Effector memory CD8-positive, alpha-beta T cell (primary cell): ENCODE data around the gene SLC19A1.

Source experiments
- ATAC-seq: fragments of 150-1000 bp; cut with Tn5 transposase; replicated peaks from 2 replicates; pipeline ENCODE4 v1.10.0; 2021; ENCODE audit warnings: mild to moderate bottlenecking, moderate library complexity
- DNase-seq, 3 experiments: peaks; one replicate each; pipeline ENCODE4 v3.0.0; 2021
- H3K27ac Mint-ChIP-seq, 2 donors: one replicate each; pipeline ENCODE4 v1.8.0; 2022; ENCODE audit warnings: mild to moderate bottlenecking in 2 of 2, mixed read lengths in 2 of 2, moderate library complexity in 2 of 2
- H3K27me3 Mint-ChIP-seq, 2 donors: one replicate each; pipeline ENCODE4 v1.8.0; 2022; ENCODE audit warnings: mixed read lengths in 2 of 2
- H3K36me3 Mint-ChIP-seq: one replicate; pipeline ENCODE4 v1.8.0; 2022; ENCODE audit warnings: mild to moderate bottlenecking, moderate library complexity, mixed read lengths; ENCODE audit not compliant: insufficient read depth
- H3K4me1 Mint-ChIP-seq, 2 donors: one replicate each; pipeline ENCODE4 v1.8.0; 2022; ENCODE audit warnings: low read depth in 2 of 2, mixed read lengths in 2 of 2
- H3K4me3 Mint-ChIP-seq, 2 donors: one replicate each; pipeline ENCODE4 v1.8.0; 2022; ENCODE audit warnings: mild to moderate bottlenecking in 2 of 2, mixed read lengths in 2 of 2, moderate library complexity in 2 of 2
- H3K9me3 Mint-ChIP-seq, 2 donors: one replicate each; pipeline ENCODE4 v1.8.0; 2022; ENCODE audit warnings: mixed read lengths in 2 of 2

Gene SLC19A1

DNA sequence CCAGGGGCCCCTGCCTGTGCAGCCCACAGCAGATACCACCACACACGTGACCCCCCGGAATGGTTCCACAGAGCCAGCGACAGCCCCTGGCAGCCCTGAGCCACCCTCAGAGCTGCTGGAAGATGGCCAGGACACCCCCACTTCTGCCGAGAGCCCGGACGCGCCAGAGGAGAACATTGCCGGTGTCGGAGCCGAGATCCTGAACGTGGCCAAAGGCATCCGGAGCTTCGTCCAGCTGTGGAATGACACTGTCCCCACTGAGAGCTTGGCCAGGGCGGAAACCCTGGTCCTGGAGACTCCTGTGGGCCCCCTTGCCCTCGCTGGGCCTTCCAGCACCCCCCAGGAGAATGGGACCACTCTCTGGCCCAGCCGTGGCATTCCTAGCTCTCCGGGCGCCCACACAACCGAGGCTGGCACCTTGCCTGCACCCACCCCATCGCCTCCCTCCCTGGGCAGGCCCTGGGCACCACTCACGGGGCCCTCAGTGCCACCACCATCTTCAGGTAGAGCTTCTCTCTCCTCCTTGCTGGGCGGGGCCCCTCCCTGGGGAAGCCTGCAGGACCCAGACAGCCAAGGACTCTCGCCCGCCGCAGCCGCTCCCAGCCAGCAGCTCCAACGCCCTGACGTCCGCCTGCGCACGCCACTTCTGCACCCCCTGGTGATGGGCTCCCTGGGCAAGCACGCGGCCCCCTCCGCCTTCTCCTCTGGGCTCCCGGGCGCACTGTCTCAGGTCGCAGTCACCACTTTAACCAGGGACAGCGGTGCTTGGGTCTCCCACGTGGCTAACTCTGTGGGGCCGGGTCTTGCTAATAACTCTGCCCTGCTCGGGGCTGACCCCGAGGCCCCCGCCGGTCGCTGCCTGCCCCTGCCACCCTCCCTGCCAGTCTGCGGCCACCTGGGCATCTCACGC, 86.3 kb downstream of the SLC19A1 start:
- no peaks in the 10 kb centered on the region for H3K4me1 Mint-ChIP-seq
- H3K27me3 Mint-ChIP-seq: peaks cover 11 to 12% of the 10 kb centered on the region in 2 donors
- DNase-seq (no peak), ATAC-seq (no peak)
- H3K4me3 Mint-ChIP-seq: no peak overlapping the region
- H3K36me3 Mint-ChIP-seq: no peaks in the 10 kb centered on the region
- no peaks in the 10 kb centered on the region for H3K9me3 Mint-ChIP-seq
- no peak overlapping the region for H3K27ac Mint-ChIP-seq

DNA sequence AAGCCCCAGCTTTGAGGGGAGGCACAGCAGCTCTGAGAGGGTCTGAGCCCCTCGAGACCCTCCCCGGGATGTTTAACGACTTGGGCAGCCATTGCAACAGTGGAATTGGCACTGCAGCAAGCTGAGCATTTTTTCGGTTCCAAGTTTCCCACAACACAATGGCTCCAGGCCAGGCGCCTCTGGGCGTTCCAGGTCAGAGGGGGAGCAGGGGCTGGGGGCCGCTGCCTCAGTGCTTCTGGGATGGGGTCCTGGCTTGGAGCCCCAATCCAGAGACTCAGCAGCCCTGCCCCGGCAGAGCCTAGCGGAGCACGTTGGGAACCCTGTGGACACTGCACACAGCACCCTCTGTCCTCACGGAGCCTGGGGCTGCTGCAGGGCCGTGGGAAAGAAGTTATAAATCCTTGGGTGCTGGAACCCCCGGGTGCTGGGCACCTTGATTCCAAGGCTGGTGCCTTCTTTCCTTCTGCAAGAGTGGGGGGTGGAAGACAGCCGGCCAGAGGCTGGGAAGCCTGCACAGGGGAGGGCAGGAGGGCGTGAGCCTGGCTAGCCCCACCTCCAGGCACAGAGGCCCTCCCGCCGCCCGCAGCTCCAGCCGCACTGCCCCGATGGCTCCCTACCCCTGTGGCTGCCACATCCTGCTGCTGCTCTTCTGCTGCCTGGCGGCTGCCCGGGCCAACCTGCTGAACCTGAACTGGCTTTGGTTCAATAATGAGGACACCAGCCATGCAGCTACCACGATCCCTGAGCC, 87.1 kb downstream of the SLC19A1 start:
- no peak for ATAC-seq
- no peak overlapping the region for H3K27ac Mint-ChIP-seq

DNA sequence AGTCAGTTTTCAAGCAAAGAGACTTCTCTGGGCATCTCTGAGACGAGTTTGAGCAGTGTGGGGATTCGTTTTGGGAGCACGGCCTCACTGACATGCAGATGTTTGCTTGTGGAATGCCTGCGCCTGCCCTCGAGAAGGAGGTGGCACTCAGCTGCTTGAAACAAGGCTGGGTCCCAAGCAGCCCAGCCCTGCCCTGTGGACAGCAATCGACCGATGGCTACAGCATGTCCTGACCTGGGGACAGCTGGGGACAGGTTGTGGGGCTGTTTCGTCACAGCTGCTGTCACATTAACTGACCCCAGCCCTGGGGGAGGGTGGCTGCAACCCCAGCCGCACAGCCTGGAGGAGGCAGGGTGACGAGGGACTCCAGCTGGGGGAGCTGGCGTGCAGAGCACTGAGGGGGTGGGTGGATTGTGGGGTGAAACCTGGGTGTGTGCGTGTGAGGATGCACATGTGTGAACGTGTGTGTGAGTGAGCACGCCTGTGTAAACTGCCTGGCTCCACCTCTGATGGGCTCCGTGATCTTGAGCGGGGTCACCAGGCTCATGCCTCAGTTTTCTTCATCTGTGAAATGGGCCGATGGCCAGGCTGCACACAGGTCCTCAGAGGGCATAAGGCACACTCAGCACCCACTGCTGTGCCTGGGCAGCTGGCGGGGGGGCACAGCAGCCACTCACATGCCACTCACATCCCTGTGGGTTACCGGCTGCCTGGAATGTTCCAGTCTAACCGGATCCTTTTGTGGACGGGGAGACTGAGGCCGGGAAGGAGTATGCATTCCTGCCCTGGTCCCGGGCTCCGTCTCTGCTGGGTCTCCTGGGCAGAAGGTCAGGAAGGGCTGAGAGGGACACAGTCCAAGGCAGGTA, 87.9 kb downstream of the SLC19A1 start:
- DNase-seq: no peak
- Mint-ChIP-seq H3K4me1 (no peaks in the 10 kb centered on the region), H3K9me3 (no peaks in the 10 kb centered on the region), H3K36me3 (no peaks in the 10 kb centered on the region), H3K4me3 (no peak overlapping the region), H3K27ac (no peak overlapping the region), H3K27me3 (peaks cover 4 to 8% of the 10 kb centered on the region in 2 donors)
- no peak for ATAC-seq

More for the DNA sequence above, 87.1 kb downstream of the SLC19A1 start:
- DNase-seq: no peak
- Mint-ChIP-seq H3K27me3 (peaks cover 3 to 4% of the 10 kb centered on the region in 2 donors), H3K9me3 (no peaks in the 10 kb centered on the region), H3K4me1 (no peaks in the 10 kb centered on the region), H3K36me3 (no peaks in the 10 kb centered on the region), H3K4me3 (no peak overlapping the region)

DNA sequence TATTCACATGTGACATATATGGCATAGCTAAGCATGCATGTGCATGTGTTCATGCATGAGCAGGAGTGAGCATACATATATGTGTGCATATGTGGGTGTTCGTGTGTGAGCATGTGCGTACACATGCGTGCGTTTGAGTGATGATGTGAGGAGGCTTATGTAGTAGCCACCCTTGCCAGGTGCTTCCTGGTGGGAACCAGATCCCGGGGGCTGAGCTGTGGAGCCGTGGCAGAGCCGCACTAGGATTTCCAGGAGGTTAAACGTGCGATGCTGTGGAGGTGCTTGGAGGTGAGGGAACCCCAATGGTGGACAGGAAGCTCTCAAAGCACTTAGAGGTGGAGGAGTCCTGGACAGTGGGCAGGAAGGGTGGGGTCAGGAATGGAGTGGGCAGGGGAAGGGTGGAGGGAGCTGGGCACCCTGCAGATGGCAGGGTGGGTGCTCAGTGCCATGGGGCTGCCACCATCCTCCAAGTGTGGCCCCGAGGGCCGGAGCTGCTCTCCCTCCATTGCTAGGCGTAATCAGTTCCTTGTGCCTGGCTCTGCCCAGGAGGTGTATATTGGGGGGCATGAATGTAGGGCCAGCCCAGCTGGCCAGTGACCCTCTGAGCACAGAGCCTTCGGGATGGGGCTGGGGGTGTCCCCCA, 88.8 kb downstream of the SLC19A1 start:
- H3K27ac Mint-ChIP-seq: no peak overlapping the region
- no peak for DNase-seq
- no peak overlapping the region for H3K4me3 Mint-ChIP-seq
- no peaks in the 10 kb centered on the region for H3K4me1 Mint-ChIP-seq
- H3K9me3 Mint-ChIP-seq: no peaks in the 10 kb centered on the region
- peaks cover 10 to 17% of the 10 kb centered on the region in 2 donors for H3K27me3 Mint-ChIP-seq
- no peak for ATAC-seq
- no peaks in the 10 kb centered on the region for H3K36me3 Mint-ChIP-seq

DNA sequence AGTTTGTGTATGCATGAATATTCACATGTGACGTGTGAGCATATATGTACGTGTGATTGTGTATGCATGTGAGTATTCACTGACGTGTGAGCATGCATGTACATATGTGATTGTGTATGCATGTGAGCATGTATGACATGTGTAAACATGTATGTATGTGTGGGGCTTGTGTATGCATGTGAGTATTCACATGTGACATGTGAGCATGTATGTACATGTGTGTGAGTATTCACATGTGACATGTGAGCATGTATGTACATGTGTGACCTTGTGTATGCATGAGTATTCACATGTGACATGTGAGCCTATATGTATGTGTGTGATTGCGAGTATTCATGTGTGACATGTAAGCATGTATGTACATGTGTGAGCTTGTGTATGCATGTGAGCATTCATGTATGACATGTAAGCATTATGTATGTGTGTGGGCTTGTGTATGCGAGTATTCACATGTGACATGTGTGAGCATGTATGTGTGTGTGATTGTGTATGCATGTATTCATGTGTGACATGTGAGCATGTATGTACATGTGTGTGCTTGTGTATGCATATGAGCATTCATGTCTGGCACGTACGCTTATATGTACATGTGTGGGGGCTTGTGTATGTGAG, 89.4 kb downstream of the SLC19A1 start:
- ATAC-seq (no peak), DNase-seq (no peak)
- H3K36me3 Mint-ChIP-seq: no peaks in the 10 kb centered on the region
- no peaks in the 10 kb centered on the region for H3K4me1 Mint-ChIP-seq
- no peak overlapping the region for H3K4me3 Mint-ChIP-seq
- no peak overlapping the region for H3K27ac Mint-ChIP-seq
- no peaks in the 10 kb centered on the region for H3K9me3 Mint-ChIP-seq
- peaks cover 17 to 23% of the 10 kb centered on the region in 2 donors for H3K27me3 Mint-ChIP-seq

DNA sequence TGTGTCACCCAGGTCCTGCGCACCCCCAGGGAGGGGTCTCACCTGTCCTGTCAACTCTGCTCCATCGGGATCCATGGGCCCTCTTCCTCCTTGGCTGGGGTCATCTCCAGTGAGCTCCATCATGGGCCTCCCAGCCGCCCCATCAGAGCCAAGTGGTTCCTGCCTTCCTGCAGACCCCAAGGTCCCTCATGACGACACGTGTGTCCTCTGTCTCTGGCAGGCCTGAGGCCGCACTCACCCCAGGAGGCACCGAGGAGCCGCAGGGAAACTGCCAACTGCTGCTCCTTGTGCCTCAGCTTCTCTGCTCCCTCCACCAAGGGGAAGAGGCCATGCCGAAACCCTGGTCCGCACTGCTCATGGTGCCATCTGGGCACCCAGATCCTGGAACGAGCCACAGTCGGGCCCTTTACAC, 90.5 kb downstream of the SLC19A1 start:
- Mint-ChIP-seq H3K36me3 (no peaks in the 10 kb centered on the region), H3K9me3 (no peaks in the 10 kb centered on the region), H3K27ac (no peak overlapping the region), H3K4me1 (no peaks in the 10 kb centered on the region), H3K4me3 (no peak overlapping the region), H3K27me3 (peaks cover 26 to 30% of the 10 kb centered on the region in 2 donors)
- DNase-seq: no peak
- ATAC-seq: no peak

DNA sequence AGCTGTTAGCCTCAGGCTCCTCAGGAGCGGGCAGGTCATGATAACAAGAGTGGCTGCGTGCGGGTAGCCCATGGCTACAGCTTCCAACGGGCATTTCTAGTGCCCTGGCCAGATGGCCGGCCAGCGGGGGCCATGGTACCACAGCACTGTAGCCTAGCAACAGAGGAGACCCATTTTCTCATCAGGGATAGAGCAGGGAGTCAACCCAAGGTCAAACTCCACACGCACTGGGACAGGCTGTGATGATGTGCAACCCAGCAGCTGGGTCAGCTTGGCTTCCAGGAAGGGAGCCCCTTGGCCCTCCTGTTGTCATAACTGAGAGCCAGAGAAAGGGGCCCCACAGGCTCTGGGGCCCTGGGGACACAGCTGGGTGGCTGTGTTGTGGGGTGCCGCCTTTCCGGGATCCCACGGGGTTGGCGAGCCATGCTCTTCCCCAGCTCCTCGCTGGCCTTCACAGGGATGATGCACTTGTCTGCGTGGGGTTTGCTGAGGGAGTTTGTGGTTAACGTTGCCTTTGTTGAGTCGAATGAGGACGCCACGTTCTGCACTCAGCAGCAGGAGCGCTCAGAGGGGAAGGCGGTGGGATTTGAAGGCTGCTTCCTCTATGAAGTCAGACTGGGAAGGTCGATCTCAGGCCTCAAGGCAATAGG, 91.0 kb downstream of the SLC19A1 start:
- Mint-ChIP-seq H3K36me3 (no peaks in the 10 kb centered on the region), H3K9me3 (no peaks in the 10 kb centered on the region), H3K4me1 (no peaks in the 10 kb centered on the region), H3K27ac (no peak overlapping the region), H3K4me3 (no peak overlapping the region), H3K27me3 (peaks cover 30 to 31% of the 10 kb centered on the region in 2 donors)
- DNase-seq: no peak
- no peak for ATAC-seq

DNA sequence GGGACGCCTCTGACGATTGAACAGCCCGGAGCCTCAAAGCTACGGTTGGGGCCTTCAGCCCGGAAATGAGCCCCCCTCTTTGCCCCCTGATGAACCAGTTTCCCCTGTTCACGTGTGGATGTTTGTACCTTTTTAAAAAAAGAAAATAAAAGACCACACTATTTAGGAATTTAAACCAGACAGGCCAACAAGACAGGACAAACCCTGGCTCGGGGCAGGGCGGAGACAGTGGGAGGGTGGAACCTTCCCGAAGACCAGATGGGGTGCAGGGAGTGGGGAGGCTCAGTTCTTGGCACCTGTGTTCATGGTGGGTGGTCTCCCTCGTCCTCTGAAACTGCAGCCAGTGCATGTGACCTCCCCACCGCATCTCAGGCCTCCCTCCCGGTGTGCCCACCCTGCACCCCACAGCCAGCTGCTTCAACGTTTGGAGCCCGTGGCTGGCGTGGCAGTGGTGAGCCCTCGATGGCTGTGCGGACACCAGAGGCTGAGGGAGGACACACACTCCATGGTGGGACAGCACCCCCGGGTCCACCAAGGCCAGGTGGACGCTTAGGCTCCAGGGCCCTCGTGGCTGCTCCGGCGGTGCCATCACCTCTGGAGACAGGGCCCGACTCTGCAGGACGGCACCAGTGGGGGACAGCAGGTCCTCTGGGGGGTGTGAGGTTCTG, 91.7 kb downstream of the SLC19A1 start:
- Mint-ChIP-seq H3K4me1 (no peaks in the 10 kb centered on the region), H3K27me3 (peaks cover 30 to 37% of the 10 kb centered on the region in 2 donors), H3K4me3 (no peak overlapping the region), H3K9me3 (no peaks in the 10 kb centered on the region), H3K36me3 (no peaks in the 10 kb centered on the region), H3K27ac (no peak overlapping the region)
- DNase-seq (no peak), ATAC-seq (no peak)

DNA sequence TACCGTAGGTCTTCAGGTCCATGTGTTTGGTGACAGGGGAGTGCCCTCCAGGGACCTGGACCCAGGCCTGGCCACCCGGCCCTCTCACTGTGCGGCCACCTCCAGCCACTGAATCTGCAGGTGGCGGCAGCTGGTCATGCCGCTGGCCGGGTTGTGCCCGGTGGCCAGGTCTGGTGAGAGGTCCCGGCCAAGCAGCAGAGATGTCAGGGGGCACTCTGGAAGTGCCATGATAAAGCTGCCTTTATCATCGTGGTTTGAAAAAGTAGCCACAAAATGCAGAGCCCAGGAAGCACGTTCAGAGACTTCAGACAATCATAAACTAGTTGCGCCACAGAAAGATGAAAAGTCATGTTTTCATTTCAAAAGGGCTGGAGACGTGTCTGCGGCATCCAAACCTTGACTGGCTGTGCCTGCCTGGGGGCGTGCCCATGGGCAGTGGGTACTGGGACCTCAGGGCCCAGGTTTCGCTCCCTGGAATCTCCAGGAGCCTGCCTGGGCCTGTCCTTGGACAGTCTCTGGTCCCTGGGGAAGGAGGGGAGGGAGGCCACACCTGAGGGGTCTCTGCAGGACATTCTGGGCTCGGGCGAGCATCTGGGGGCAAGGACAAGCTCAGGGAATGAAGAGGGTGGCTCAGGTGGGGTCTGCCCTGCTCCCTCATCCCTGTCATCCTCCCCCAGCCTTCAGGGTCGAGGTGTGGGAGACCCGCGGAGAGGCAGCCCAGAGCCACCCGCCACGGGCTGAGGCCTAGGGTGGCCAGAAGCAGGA, 92.4 kb downstream of the SLC19A1 start:
- no peaks in the 10 kb centered on the region for H3K36me3 Mint-ChIP-seq
- H3K4me1 Mint-ChIP-seq: no peaks in the 10 kb centered on the region
- no peaks in the 10 kb centered on the region for H3K9me3 Mint-ChIP-seq
- no peak overlapping the region for H3K27ac Mint-ChIP-seq
- ATAC-seq: no peak
- H3K27me3 Mint-ChIP-seq: peaks cover 36 to 43% of the 10 kb centered on the region in 2 donors
- no peak for DNase-seq
- H3K4me3 Mint-ChIP-seq: no peak overlapping the region

DNA sequence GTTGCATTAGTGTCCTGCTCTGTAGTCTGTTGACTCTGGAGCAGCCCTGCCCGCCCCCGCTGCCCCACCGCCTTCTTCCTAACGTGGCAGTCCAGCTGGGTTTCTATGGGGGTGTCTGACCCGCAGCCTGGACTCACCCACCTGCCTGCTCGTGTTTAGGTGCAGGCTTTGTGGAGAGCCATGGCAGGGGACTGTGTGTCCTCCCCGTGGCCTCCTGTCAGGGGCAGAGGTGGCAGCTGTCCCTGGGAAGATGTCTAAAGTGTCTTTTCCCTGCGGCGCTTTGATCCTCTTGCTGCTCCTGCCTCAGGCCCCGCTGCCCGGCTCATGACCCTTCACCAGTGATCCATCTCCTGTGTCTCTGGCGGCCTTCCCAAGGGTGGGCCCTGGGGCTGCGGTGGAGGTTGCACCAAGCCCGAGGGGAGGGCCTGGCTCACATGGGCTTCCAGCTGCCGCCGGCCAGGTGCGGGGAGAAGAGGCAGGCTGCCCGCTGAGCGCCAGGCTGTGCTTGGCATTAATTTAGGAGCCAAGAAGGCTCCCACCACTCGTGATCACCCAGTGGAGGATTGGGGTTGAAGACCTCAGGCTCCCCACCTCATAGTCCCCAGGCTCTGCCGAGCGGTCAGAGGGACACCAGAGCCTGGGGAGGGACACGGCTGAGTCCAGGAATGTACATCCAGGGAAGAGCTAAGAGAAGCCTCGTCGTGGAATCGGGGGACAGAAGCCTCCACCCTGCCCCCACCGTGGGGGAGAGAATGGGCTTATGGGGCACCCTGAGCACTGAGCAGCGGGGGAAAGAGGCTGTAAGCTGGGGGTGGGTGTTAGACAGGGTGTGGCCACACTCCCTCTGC, 93.2 kb downstream of the SLC19A1 start:
- Mint-ChIP-seq H3K9me3 (no peaks in the 10 kb centered on the region), H3K4me3 (no peak overlapping the region), H3K27me3 (peaks cover 43 to 44% of the 10 kb centered on the region in 2 donors), H3K4me1 (no peaks in the 10 kb centered on the region), H3K36me3 (peaks cover 5% of the 10 kb centered on the region), H3K27ac (no peak overlapping the region)
- no peak for ATAC-seq
- no peak for DNase-seq
